GM12892 (cell line): ENCODE results near the gene ATP11B.

Source experiments
- POLR2A ChIP-seq: IDR thresholded peaks from 2 replicates; pipeline ENCODE4 v1.6.1; 2011; ENCODE audit warnings: low read depth, low read length, control low read depth
- POLR2AphosphoS5 ChIP-seq: IDR thresholded peaks from 2 replicates; pipeline ENCODE4 v1.6.1; 2011; ENCODE audit warnings: low read depth, low read length, control low read depth
- TAF1 ChIP-seq: IDR thresholded peaks from 2 replicates; pipeline ENCODE4 v1.6.1; 2011; ENCODE audit warnings: low read depth, mild to moderate bottlenecking, control low read depth, low read length, borderline replicate concordance

GRCh38 chr3:182965861-182966366 lies 172.6 kb downstream of the ATP11B start:
- TF ChIP-seq TAF1, result no peak
- no peak for TF ChIP-seq POLR2AphosphoS5
- no peak for TF ChIP-seq POLR2A
